GM23248 (cell line): ENCODE results near the gene ARHGAP26. TPM values are rescaled to one million over a fixed set of nuclear protein-coding genes. Genes with fewer than 3 reads are reported as not detected.
"Not testable (repeated sequence)": the region's sequence is repeated elsewhere in the genome, so short reads cannot be mapped to it uniquely, and the experiment has no call there.

Experiments used
- DNase-seq: peaks from one replicate; pipeline ENCODE4 v3.0.0-alpha.2; 2015
- H2AFZ ChIP-seq: fragments of 200-600 bp; sonication (generic); 2 replicates; pipeline ENCODE4 v1.6.1; 2016; ENCODE audit warnings: antibody characterized with exemption
- H3F3A ChIP-seq: fragments of 200-600 bp; sonication (generic); 2 replicates; pipeline ENCODE4 v1.6.1; 2016; ENCODE audit warnings: mild to moderate bottlenecking, antibody characterized with exemption, mixed run types; ENCODE audit not compliant: insufficient read depth
- H3K27ac ChIP-seq: fragments of 200-600 bp; sonication (generic); 2 replicates; pipeline ENCODE4 v1.5.1; 2016; ENCODE audit warnings: mild to moderate bottlenecking
- H3K27me3 ChIP-seq: fragments of 200-600 bp; sonication (generic); replicated peaks from 2 replicates; pipeline ENCODE4 v1.6.1; 2016; ENCODE audit warnings: mild to moderate bottlenecking; ENCODE audit not compliant: insufficient read depth
- H3K36me3 ChIP-seq: fragments of 200-600 bp; sonication (generic); 2 replicates; pipeline ENCODE4 v1.6.1; 2016; ENCODE audit warnings: low read depth, mild to moderate bottlenecking
- H3K4me1 ChIP-seq: fragments of 200-600 bp; sonication (generic); 2 replicates; pipeline ENCODE4 v1.6.1; 2016; ENCODE audit warnings: mild to moderate bottlenecking; ENCODE audit not compliant: insufficient read depth
- H3K4me2 ChIP-seq: fragments of 200-600 bp; sonication (generic); one replicate; pipeline ENCODE4 v1.6.1; 2016; ENCODE audit warnings: mild to moderate bottlenecking; ENCODE audit not compliant: unreplicated experiment
- H3K4me3 ChIP-seq: fragments of 200-600 bp; sonication (generic); 2 replicates; pipeline ENCODE4 v1.5.1; 2016; ENCODE audit warnings: mild to moderate bottlenecking
- H3K79me2 ChIP-seq: fragments of 200-600 bp; sonication (generic); 2 replicates; pipeline ENCODE4 v1.6.1; 2016; ENCODE audit warnings: mild to moderate bottlenecking; ENCODE audit not compliant: insufficient read depth
- H3K9ac ChIP-seq: fragments of 200-600 bp; sonication (generic); 2 replicates; pipeline ENCODE4 v1.6.1; 2016; ENCODE audit warnings: mild to moderate bottlenecking
- H3K9me2 ChIP-seq: fragments of 200-600 bp; sonication (generic); 2 replicates; pipeline ENCODE4 v1.6.1; 2016; ENCODE audit warnings: mixed run types, mild to moderate bottlenecking, moderate library complexity; ENCODE audit not compliant: insufficient read depth
- H3K9me3 ChIP-seq: fragments of 200-600 bp; sonication (generic); one replicate; pipeline ENCODE4 v1.6.1; 2017; ENCODE audit warnings: low read depth
- H4K20me1 ChIP-seq: fragments of 200-600 bp; sonication (generic); 2 replicates; pipeline ENCODE4 v1.6.0; 2016; ENCODE audit not compliant: insufficient read depth
- EZH2 ChIP-seq: fragments of 200-600 bp; sonication (generic); IDR thresholded peaks from 2 replicates; pipeline ENCODE4 v1.6.1; 2018; ENCODE audit warnings: antibody characterized with exemption, mild to moderate bottlenecking; ENCODE audit not compliant: insufficient read depth, poor library complexity, severe bottlenecking
- EZH2phosphoT487 ChIP-seq: fragments of 200-600 bp; sonication (generic); IDR thresholded peaks from 2 replicates; pipeline ENCODE4 v1.6.1; 2018; ENCODE audit warnings: antibody characterized with exemption, moderate library complexity, mild to moderate bottlenecking, low read depth; ENCODE audit not compliant: insufficient read depth
- WGBS, 2 experiments: methylation state at CpG; one replicate each; pipeline ENCODE4 v1.1.6; 2015 to 2017; ENCODE audit warnings: low lambda C conversion rate in 2 of 2, low coverage in 1 of 2; ENCODE audit errors: missing lambda C conversion rate in 2 of 2; 5-methylcytosine and 5-hydroxymethylcytosine counted together
- in situ Hi-C: fragments of 300-500 bp; cut with MboI; formaldehyde crosslinking; loops from 2 replicates; pipeline ENCODE4 v1.15.0; 2020
- polyA plus RNA-seq: library from polyadenylated mRNA; unstranded; fragments of >200 nt; fragmentation: Nextera tagmentation; extraction: Ambion mirVana; gene quantifications from 2 replicates; pipeline ENCODE4 v1.2.1, GENCODE V29; 2016
- total RNA-seq: library from RNA; depleted of rRNA; stranded (reverse); fragments of >200 nt; shearing (Covaris generic); gene quantifications from 2 replicates; pipeline ENCODE4 v1.2.3, GENCODE V29; 2014

ARHGAP26 gene
- total and polyA plus RNA-seq, 2 experiments from 2014 or later = 1.6 to 1.7 TPM

DNA sequence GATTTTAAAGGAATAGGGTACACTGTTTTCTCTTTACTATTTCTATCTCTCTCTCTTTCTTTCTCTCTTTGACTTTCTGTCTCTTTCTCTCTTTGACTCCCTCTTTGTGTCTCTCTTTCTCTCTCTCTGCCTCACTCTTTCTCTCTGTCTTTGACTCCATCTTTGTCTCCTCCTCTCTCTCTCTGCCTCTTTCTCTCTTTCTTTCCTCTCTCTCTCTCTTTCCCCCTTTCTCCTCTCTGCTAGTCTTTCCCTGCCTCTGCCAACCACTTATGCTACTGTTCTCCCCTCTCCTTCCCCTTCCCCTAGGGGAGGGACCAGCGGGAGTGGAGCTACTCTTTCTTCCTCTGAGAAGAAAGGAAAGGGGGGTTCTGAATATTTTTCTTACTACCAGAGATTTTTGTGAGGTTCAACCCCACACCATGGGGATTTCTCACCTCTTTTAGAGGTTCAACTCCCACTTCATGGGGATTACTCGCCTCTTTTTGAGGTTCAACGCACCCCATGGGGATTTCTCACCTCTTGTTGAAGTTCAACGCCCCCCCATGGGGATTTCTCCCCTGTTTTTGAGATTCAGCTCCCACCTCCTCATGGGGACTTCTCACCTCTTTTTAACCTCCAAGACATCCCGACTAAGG, 323.4 kb downstream of the ARHGAP26 start:
- Histone ChIP-seq H3K4me3 (no peak overlapping the region), H3K36me3 (no peaks in the 10 kb centered on the region), H3K4me1 (no peaks in the 10 kb centered on the region), H3K9ac (no peak overlapping the region), H3K9me2 (no peaks in the 10 kb centered on the region), H4K20me1 (no peaks in the 10 kb centered on the region), H3K27me3 (no peaks in the 10 kb centered on the region), H3K9me3 (no peaks in the 10 kb centered on the region), H3F3A (no peaks in the 10 kb centered on the region), H3K27ac (no peak overlapping the region), H3K79me2 (no peaks in the 10 kb centered on the region), H3K4me2 (no peak overlapping the region), H2AFZ (no peak overlapping the region)
- no peak for DNase-seq
- in situ Hi-C loops = no loop called here
- 96 to 100% methylated on average over 5 of the region's 5 CpGs for WGBS, 2 experiments
- TF ChIP-seq EZH2phosphoT487 = no peak
- no peak for TF ChIP-seq EZH2

DNA sequence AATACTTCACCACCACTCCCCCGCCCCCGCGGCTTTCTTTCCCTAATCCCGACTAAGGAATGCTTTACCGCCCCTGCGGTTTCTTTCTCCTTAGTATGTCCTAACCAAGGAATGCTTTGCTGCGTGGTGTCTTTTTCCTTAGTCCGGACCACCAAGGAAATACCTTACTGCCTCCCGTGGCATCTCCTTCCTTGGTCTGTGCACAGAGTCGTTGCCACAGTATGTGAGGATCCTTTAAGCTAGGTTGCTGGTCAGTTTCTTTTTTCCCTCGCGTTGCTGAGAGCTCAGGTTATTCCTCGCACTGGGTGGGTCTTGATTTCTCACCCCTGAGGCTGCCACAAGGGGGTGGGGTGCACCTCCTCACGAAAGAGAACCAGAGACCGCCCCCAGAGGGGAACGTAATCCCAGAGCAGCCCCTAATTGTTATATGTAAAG, 323.9 kb downstream of the ARHGAP26 start:
- no peaks in the 10 kb centered on the region for H3K79me2 ChIP-seq
- H3K9me3 ChIP-seq = no peaks in the 10 kb centered on the region
- TF ChIP-seq EZH2 (no peak), EZH2phosphoT487 (no peak)
- H3F3A ChIP-seq = no peaks in the 10 kb centered on the region
- no peaks in the 10 kb centered on the region for H3K27me3 ChIP-seq
- no peak overlapping the region for H3K9ac ChIP-seq
- WGBS, 2 experiments = 88 to 92% methylated on average over 16 of the region's 16 CpGs
- no peaks in the 10 kb centered on the region for H3K36me3 ChIP-seq
- no peak overlapping the region for H3K4me3 ChIP-seq
- H3K9me2 ChIP-seq = no peaks in the 10 kb centered on the region
- H2AFZ ChIP-seq = no peak overlapping the region
- H3K4me1 ChIP-seq = no peaks in the 10 kb centered on the region
- H4K20me1 ChIP-seq = no peaks in the 10 kb centered on the region
- H3K4me2 ChIP-seq = no peak overlapping the region
- H3K27ac ChIP-seq = no peak overlapping the region
- in situ Hi-C loops = no loop called here
- no peak for DNase-seq

DNA sequence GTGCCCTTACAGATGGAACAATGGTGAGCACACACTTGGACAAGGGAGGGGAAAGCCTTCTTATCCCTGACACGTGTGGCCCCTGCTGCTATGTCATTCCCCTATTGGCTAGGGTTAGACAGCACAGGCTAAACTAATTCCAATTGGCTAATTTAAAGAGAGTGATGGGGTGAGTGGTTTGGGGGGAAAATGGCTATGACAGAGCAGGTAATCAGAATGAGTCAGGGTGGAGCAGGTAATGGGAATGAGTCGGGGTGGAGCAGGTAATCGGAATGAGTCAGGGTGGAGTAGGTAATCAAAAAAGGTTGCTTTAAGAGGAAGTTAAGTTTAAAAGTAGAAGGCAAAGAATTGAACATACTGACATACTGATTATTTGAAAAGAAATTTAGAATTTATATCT, 324.4 kb downstream of the ARHGAP26 start:
- DNase-seq, H3K4me2 ChIP-seq, H3F3A ChIP-seq, in situ Hi-C loops, H3K27ac ChIP-seq, H3K9me3 ChIP-seq, H4K20me1 ChIP-seq, H3K27me3 ChIP-seq, H3K36me3 ChIP-seq, H3K79me2 ChIP-seq, H3K4me1 ChIP-seq, H3K9me2 ChIP-seq, H2AFZ ChIP-seq, H3K9ac ChIP-seq, H3K4me3 ChIP-seq: not testable (repeated sequence)
- WGBS, 2 experiments = 61 to 66% methylated on average over 3 of the region's 3 CpGs

DNA sequence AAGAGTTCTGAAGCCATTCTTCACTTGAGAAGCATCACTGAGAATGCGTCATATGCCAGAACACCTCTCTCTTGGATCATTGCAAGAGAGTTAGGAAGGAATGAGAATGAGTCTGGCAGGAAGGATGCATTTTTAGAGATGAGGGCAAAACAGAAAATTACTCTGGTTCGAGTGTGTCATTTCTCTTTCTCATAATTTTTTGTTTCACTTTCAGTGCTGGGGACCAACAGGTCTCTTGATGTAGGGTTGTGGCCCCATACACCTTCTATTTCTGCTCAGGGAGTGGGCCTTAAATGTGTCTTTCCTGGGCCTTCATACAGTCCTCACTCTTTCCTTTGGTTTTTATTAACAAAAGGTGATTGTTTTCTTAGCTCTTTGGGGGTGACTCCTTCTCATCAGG, 330.9 kb downstream of the ARHGAP26 start:
- TF ChIP-seq EZH2phosphoT487 (no peak), EZH2 (no peak)
- H3K4me3 ChIP-seq = no peak overlapping the region

More for the DNA sequence above, 330.9 kb downstream of the ARHGAP26 start:
- Histone ChIP-seq H3K9ac (no peak overlapping the region), H3K9me2 (no peaks in the 10 kb centered on the region), H3K79me2 (no peaks in the 10 kb centered on the region), H2AFZ (no peak overlapping the region), H3K4me1 (peaks cover 8% of the 10 kb centered on the region; the same call in 1 of the 2 replicates), H3K4me2 (no peak overlapping the region), H3K27ac (no peak overlapping the region), H4K20me1 (no peaks in the 10 kb centered on the region), H3K36me3 (no peaks in the 10 kb centered on the region), H3K27me3 (no peaks in the 10 kb centered on the region), H3F3A (0 out of 2 replicates have a peak, but pooled peaks cover 7% of the 10 kb centered on the region), H3K9me3 (no peaks in the 10 kb centered on the region)
- no peak for DNase-seq
- in situ Hi-C loops = no loop called here
- 73 to 74% methylated on average over 2 of the region's 2 CpGs for WGBS, 2 experiments
